Cardiac muscle cell (in vitro differentiated cells and primary cell): ENCODE results near the gene PLCD3. TPM values are rescaled to one million over a fixed set of nuclear protein-coding genes. Genes with fewer than 3 reads are reported as not detected.

Experiments
- DNase-seq, 2 donors: peaks; one replicate each; pipeline versions ENCODE4 v3.0.0 to v3.0.0-alpha.2; 2010 to 2017; ENCODE audit warnings: low read depth in 1 of 2, low spot score in 1 of 2
- H3K27ac ChIP-seq: fragments of 200-600 bp; sonication (generic); 2 replicates; pipeline ENCODE4 v1.5.1; 2016
- H3K27me3 ChIP-seq: fragments of 200-600 bp; sonication (generic); 2 replicates; pipeline ENCODE4 v1.6.0; 2016; ENCODE audit warnings: control low read depth
- H3K36me3 ChIP-seq: fragments of 200-600 bp; sonication (generic); 2 replicates; pipeline ENCODE4 v1.5.1; 2016; ENCODE audit warnings: control low read depth
- H3K4me1 ChIP-seq: fragments of 200-600 bp; sonication (generic); 2 replicates; pipeline ENCODE4 v1.8.1; 2017; ENCODE audit warnings: low read depth, mild to moderate bottlenecking, mixed run types
- H3K4me3 ChIP-seq: fragments of 200-600 bp; sonication (generic); 2 replicates; pipeline ENCODE4 v1.5.1; 2016; ENCODE audit warnings: mild to moderate bottlenecking
- H3K9me3 ChIP-seq: fragments of 200-600 bp; sonication (generic); 2 replicates; pipeline ENCODE4 v1.5.1; 2017; ENCODE audit warnings: low read depth, mild to moderate bottlenecking, control low read depth
- polyA plus RNA-seq: library from polyadenylated mRNA; unstranded; fragments of >200 nt; fragmentation: Nextera tagmentation; extraction: Ambion mirVana; gene quantifications from 2 replicates; pipeline ENCODE4 v1.2.1, GENCODE V29; 2016
- total RNA-seq: library from RNA; depleted of rRNA; stranded (reverse); fragments of >200 nt; gene quantifications from 2 replicates; pipeline ENCODE4 v1.2.3, GENCODE V29; 2016
- TF ChIP-seq, protein P1 (sequence below): IDR thresholded peaks from 2 replicates; pipeline ENCODE4 v1.5.1; 2012; ENCODE audit warnings: low read depth, mild to moderate bottlenecking, low read length

The PLCD3 gene
- total and polyA plus RNA-seq, 2 experiments from 2014 or later: 36.0 to 66.3 TPM

GRCh38 chr17:45092911-45093430 lies 39.3 kb downstream of the PLCD3 start:
- Histone ChIP-seq H3K27ac (no peak overlapping the region), H3K36me3 (peaks cover 63% of the 10 kb centered on the region), H3K4me1 (no peaks in the 10 kb centered on the region), H3K27me3 (no peaks in the 10 kb centered on the region), H3K4me3 (no peak overlapping the region), H3K9me3 (no peaks in the 10 kb centered on the region)
- peak in 1 of 2 donors; percentile 98 for DNase-seq
- TF ChIP-seq, protein P1, sequence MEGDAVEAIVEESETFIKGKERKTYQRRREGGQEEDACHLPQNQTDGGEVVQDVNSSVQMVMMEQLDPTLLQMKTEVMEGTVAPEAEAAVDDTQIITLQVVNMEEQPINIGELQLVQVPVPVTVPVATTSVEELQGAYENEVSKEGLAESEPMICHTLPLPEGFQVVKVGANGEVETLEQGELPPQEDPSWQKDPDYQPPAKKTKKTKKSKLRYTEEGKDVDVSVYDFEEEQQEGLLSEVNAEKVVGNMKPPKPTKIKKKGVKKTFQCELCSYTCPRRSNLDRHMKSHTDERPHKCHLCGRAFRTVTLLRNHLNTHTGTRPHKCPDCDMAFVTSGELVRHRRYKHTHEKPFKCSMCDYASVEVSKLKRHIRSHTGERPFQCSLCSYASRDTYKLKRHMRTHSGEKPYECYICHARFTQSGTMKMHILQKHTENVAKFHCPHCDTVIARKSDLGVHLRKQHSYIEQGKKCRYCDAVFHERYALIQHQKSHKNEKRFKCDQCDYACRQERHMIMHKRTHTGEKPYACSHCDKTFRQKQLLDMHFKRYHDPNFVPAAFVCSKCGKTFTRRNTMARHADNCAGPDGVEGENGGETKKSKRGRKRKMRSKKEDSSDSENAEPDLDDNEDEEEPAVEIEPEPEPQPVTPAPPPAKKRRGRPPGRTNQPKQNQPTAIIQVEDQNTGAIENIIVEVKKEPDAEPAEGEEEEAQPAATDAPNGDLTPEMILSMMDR: no peak

GRCh38 chr17:45091778-45092425 lies 40.4 kb downstream of the PLCD3 start:
- DNase-seq: peak in 1 of 2 donors; percentile 32
- TF ChIP-seq, protein P1: no peak
- Histone ChIP-seq H3K27me3 (no peaks in the 10 kb centered on the region), H3K9me3 (no peaks in the 10 kb centered on the region), H3K4me1 (no peaks in the 10 kb centered on the region), H3K27ac (no peak overlapping the region), H3K4me3 (no peak overlapping the region), H3K36me3 (peaks cover 62% of the 10 kb centered on the region)

DNA sequence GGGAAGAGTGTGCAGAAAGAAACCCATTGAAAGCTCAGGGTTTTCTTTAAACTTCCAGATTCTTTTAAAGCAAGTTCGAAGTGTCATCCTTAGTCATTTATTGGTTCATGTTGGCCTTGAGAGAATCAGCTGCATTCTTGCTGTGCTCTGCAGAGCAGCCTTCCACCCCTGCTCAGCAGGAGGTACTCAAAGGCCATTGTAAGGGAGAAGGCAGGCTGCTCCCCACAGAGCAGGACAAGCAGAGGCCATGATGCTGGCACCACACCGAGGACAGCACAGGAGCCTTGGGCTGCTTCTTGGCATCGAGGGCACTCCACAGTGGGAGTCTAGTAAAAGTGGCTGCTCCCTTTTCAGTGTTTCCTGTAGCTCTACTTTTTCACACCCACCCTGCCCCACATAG lies 41.6 kb downstream of the PLCD3 start:
- Histone ChIP-seq H3K27me3 (no peaks in the 10 kb centered on the region), H3K4me1 (no peaks in the 10 kb centered on the region), H3K4me3 (no peak overlapping the region), H3K9me3 (no peaks in the 10 kb centered on the region), H3K27ac (no peak overlapping the region), H3K36me3 (peaks cover 59% of the 10 kb centered on the region)
- TF ChIP-seq, protein P1: no peak
- no peak for DNase-seq

DNA sequence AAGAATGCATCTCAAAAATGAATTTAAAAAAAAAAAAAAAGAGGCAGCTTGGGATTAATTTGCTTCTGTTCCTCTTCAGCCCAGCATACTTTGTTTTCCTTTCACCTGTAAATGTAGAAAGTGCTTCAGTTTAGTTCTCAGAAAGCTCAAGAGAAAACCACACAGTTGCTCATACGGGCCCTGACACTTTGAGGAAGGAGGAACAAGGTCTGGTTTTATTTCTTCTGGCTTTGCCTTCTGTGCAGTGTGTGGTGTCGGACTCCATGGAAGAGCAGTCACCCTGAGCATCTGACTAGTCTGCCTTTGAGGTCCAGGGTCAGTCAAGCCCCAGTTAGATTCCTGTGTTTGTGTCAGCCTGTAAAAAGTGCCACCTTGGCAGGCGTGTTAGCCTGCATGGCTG lies 43.6 kb downstream of the PLCD3 start:
- TF ChIP-seq, protein P1: no peak
- H3K9me3 ChIP-seq: no peaks in the 10 kb centered on the region
- DNase-seq: no peak
- no peak overlapping the region for H3K4me3 ChIP-seq
- H3K27ac ChIP-seq: no peak overlapping the region
- H3K36me3 ChIP-seq: peaks cover 64% of the 10 kb centered on the region
- H3K27me3 ChIP-seq: no peaks in the 10 kb centered on the region
- no peaks in the 10 kb centered on the region for H3K4me1 ChIP-seq

- H3K27me3 ChIP-seq: no peaks in the 10 kb centered on the region
- H3K4me3 ChIP-seq: no peak overlapping the region
- H3K4me1 ChIP-seq: no peaks in the 10 kb centered on the region
- no peak for DNase-seq
- no peaks in the 10 kb centered on the region for H3K9me3 ChIP-seq
- TF ChIP-seq, protein P1: no peak
- peaks cover 65% of the 10 kb centered on the region for H3K36me3 ChIP-seq
- H3K27ac ChIP-seq: no peak overlapping the region
Measured at GRCh38 chr17:45087978-45088377, 44.3 kb downstream of the PLCD3 start.
